NCI-H146 treated with DMSO at 0.1 percent for 48 hours (cell line): ENCODE results near the gene AMD1.
A peak's percentile ranks its signal among the peaks of the same experiment; 100 is the strongest.
"Not testable (repeated sequence)": the region's sequence is repeated elsewhere in the genome, so short reads cannot be mapped to it uniquely, and the experiment has no call there.

Experiments used
- DNase-seq: peaks from one replicate; lab custom pipeline; 2025; ENCODE audit not compliant: unreplicated experiment; lab: John Stamatoyannopoulos, UW

The AMD1 gene

DNA sequence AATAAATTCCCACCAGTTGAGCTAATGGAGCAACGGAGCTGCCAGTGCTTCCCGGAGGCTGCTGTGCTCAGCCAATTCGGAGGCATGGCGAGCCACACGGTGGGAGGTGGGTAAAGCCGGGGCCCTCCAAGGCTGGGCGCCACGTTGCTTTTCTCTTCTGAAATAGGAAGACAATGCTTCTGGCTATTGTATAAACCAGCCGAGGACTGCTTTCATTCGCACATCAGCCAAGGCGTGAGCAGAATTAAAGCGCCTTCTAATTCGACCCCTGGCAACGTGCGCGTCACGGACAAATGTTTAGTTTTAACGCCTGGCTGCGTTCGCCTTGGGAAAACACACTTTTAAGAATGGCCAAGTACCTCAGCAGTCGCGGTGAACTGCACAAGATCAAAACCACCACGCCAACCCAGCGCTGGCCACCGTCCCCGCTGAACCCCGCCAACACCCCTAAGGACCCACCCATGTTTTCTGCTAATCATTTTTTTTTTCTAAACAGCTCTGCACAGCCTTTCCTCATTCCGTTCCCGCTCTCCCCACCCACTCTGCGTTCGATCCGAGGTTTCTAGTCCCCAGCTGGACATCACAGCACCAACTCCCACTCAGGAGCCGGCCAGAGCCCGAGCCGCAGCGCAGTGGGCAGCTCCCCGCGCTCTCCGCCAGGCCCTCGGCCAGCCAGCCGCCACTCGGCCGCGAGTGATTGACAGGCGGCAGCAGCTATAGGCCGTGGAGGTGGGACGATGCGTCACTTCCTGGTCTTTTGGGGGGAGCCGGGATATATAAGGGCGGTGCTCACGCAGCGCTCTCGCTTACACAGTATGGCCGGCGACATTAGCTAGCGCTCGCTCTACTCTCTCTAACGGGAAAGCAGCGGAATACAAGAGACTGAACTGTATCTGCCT is at the start of gene AMD1:
Gene AMD1 (plus strand): TSS at position 805 of the 899 bp plus-strand sequence. CDS start 321 bp downstream, outside the sequence.
- DNase-seq: peak; percentile 93

DNA sequence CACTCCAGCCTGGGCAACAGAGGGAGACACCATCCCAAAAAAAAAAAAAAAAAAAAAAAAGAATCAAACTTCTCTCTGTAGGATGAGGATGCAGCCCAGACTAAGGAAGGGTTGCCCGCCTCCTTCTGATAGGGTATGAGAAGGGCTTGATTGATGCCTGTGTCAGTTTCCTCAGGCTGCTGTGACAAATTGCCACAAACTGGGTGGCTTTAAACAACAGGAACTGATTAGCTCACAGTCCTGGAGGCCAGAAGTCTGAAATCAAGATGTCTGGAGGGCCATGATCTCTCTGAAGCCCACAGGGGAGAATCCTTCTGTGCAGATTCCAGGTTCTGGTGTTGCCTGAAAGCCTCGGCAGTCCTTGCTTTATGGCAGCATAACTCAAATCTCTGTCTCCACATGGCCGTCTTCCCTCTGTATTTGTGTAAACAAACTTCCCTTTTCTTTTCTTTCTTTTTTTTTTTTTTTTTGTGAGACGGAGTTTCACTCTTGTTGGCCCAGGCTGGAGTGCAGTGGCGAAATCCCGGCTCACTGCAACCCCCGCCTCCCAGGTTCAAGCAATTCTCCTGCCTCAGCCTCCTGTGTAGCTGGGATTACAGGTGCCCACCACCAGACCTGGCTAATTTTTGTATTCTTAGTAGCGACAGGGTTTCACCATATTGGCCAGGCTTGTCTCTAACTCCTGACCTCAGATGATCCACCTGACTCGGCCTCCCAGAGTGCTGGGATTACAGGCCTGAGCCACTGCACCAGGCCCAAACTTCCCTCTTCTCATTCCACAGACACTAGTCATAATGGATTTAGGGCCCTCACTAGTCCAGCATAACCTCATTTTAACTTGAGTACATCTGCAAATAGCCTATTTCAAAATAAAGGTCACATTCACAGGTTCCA is 48.1 kb upstream of the AMD1 start:
- DNase-seq: no peak

DNA sequence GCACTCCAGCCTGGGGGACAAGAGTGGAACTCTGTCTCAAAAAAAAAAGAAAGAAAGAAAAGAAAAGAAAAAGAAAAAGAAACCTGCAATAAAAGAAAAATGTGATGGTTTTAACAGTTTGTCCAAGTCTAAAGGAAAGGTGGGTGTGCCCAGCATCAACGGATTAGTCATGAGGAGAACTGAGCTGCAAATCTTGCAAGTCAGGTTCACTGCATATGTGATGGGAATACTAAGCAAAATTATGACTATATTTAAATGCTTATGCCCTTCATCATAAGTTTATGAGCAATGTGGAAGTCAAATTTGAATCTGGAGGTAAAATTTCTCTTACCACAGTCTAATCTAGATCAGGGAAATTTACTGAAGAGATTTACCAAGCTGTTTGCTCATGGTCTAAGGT is 46.2 kb upstream of the AMD1 start:
- no peak for DNase-seq

DNA sequence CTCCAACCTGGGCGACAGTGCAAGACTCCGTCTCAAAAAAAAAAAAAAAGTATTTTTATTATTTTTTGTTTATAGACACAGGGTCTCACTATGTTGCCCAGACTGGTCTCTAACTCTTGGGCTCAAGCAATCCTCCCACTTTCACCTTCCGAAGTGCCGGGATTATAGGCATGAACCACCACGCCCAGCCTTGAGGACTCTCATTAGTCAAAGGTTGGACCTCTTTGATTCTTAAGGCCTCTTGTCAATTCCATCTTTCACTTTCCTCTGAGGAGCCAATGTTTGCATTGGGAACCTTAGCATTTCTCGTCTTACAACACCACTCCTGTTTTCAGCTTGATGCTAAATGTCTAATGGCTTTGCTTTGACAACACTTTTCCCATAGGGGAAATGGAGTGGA is 43.2 kb upstream of the AMD1 start:
- no peak for DNase-seq

DNA sequence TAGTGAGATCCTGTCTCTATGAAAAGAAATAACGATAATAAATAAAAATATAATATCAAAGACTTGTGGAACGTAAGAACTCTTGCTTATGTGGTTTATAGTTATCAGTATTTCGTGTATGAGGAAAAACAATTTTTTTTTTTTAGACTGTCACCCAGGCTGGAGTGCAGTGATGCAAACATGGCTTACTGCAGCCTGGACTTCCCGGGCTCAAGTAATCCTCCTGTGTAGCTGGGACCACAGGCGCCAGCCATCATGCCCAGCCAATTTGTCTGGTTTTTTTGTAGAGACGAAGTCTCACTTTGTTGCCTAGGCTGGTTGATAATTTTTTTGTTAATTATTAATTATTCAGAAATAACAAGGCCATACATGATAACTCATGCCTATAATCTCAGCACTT is 40.8 kb upstream of the AMD1 start:
- DNase-seq: no peak

DNA sequence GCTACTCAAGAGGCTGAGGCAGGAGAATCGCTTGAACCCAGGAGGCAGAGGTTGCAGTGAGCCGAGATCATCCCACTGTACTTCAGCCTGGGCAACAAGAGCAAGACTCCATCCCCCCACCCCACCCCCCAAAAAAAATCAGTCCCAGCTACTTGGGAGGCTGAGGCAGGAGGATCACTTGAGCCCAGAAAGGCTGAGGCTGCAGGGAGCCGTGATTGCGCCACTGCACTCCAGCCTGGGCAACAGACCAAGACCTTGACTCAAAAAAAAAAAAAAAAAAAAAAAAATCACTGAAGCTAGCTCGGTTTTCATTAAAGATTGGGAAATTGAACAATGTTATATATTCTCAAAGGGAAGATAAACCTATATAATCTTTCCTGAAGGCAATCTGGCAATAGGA is 38.8 kb upstream of the AMD1 start:
- DNase-seq: not testable (repeated sequence)

DNA sequence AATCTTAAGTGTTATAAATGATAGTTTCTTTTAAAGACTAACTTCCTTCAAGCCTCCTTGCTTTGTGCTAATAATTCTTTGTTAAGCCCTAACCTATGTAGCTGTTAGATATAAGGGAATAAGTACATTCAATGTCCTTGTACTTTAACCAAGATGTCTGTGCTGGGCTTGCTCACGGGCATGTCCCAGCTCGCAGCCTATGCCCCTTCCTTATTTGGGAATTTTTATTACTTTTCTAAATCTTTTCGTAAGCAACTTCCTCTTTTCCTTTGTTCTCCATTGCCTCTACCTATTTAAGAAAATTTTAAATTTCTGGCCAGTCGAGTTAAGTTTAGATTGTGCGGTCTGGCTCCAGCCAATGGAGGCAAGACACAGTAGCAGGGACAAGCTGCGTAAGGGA is 33.3 kb upstream of the AMD1 start:
- DNase-seq: no peak

DNA sequence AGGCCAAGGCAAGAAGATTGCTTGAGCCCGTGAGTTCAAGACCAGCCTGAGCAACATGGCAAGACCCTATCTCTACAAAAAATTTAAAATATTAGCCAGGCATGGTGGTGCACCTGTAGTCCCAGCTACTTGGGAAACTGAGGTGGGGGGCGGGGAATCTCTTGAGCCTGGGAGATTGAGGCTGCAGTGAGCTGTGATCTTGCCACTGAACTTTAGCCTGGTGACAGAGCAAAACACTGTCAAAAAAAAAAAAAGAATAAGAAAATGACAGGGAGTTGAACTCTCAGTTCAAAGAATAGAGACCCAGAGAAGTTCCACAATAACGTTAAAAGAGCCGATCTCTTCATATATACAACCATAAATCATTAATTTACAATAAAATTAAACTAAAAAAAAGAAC is 24.8 kb upstream of the AMD1 start:
- DNase-seq: no peak

DNA sequence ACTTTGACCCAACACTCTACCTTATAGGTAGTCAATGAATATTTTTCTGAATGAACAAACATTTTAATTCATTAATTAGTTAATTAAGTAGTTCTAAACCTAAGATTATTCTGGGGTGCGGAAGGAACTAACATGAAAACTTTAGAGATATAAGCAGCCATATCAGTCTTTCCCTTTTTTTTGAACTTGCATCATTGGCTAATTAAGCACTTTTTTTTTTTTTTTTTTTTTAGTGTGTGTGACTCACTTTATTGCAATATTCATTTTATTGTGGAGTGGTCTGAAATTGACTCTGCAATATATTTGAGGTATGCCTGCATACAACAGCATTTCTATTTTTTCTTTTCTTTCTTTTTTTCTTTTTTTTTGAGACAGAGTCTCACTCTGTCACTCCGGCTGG is 21.8 kb upstream of the AMD1 start:
- DNase-seq: no peak

DNA sequence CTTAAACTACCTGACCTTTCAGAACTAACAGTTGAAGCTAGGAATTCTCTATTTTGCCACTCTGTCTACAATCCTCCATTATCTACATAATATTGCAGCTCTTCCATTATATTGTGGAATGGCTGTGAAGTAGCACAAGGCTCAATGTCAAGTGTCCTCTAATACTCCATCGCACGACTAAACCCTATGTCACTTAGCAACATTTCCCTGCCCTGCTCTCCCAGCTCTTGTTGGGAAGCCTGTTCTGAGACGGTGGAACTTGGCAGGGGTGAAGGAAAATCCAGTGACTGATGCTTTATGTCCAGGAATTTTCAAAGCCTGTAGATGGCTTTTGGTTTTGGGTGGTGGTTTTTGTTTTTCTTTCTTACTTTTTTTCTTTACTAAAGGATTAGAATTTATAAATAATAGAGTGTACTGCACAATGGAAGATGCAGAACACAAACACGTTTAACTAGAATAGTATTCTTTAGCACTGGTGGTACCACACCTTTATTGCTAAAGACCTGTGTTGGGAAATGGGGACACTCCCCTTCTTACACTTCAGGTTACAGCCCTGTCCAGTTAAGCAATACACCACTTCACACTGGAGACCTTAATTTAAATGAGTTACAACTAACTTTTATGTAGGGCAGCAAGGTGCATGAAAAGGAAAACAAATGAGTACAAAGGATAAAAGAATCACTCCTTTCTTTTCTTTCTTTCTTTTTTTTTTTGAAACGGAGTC is 20.7 kb upstream of the AMD1 start:
- DNase-seq: no peak

DNA sequence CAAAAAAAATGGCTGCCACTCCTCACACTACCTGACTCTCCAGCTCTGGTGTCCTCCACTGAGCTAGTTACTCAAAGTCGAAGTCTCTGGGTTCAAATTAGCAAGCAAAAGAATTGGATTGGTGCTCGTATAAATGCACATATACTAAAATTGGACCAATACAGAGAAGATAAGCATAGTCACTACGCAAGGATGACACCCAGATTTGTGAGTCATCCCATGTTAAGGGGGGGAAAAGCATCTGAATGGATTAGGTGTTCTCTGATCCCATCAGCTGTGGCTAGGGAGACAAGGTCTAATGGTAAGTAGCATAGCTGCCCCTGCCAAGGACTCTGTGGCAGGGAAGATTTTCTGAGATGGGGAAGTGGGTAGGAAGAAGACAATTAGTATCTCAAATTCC is 18.3 kb upstream of the AMD1 start:
- DNase-seq: no peak

DNA sequence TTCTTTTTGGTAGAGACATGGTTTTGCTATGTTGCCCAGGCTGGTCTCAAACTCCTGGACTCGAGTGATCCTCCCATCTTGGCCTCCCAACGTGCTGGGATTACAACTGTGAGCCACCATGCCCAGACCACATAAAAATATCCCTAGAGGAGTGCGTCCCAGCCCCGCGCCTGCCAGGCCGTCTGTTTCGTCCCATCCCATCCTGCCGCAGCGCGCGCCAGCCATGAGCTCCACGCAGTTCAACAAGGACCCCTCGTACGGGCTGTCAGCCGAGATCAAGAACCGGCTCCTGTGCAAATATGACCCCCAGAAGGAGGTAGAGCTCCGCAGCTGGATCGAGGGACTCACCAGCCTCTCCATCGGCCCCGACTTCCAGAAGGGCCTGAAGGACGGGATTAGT is 16.6 kb upstream of the AMD1 start:
- DNase-seq: no peak

DNA sequence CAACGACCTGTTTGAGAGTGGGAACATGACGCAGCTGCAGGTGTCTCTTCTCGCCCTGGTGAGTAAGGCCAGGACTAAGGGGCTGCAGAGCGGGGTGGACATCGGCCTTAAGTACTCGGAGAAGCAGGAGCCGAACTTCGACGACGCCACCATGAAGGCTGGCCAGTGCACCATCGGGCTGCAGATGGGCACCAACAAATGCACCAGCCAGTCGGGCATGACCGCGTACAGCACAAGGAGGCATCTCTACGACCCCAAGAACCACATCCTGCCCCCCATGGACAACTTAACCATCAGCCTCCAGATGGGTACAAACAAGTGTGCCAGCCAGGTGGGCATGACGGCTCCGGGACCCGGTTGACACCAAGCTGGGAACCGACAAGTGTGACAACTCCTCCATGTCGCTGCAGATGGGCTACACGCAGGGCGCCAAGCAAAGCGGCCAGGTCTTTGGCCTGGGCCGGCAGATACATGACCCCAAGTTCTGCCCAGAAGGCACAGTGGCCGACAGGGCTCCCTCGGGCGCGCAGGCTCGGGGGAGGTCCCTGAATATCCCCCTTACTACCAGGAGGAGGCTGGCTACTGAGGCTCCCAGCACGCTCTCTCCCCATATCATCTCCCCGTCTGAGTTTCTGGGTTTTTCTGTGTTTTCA is 15.9 kb upstream of the AMD1 start:
- DNase-seq: no peak

DNA sequence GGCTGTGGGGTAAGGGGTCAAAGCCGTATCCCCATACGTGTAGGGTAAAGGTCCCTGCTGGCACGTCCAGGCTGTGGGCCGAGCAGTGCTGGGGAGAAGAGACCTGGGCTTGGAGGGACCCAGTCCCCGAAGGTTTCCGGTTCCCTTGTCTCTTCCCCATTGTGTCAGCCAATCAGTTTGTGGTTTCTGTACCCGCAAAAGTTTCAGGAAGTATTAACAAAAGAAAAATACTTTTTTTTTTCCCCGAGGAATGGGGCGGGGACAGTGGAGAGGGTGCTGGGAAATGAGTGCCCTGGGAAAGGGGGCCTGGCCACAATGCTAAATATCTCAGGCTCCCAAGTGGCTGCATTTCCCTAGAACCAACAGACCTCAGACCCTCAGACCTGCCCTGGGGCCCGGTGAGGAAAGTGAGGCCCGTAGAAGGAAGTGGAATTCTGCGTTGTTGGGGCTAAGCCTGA is 15.2 kb upstream of the AMD1 start:
- no peak for DNase-seq

DNA sequence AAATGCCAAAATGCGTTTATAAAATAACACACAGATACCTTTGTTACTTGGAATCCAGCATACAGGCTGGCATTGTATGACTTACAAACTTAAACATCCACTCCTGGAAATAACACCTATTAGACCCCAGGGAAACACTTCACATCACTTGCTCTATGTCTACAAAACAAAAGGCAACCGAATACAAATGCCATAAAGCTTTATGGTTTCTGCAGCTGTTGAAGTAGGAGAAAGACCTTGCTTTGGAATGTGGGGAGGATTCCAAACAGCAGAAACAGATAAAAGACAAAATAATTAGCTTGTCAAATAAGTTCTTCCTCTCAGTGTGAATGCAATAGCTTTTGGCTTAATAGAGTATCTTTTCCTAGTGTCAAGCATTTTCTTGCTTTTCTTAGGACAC is 9.8 kb upstream of the AMD1 start:
- no peak for DNase-seq

DNA sequence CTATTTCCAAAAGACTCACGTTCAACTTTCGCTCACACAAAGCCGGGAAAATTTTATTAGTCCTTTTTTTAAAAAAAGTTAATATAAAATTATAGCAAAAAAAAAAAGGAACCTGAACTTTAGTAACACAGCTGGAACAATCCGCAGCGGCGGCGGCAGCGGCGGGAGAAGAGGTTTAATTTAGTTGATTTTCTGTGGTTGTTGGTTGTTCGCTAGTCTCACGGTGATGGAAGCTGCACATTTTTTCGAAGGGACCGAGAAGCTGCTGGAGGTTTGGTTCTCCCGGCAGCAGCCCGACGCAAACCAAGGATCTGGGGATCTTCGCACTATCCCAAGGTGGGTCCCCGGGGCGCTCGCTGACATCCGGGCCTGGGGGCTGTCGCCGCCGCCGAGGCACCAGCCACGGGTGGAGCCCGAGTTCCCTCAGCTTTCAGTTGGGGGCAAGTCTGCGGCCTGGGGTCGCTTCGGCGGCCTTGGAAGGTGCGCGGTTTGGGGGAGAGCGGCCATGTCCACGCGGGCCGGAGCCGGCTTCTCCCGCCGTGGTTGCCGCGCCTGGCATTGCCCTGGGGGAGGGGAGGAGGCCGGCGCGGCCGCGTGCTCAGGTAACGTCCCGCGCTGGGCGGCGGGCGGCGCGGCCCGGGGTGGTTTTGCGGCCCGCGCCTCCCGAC is 429 bp downstream of the AMD1 start:
- DNase-seq: no peak

DNA sequence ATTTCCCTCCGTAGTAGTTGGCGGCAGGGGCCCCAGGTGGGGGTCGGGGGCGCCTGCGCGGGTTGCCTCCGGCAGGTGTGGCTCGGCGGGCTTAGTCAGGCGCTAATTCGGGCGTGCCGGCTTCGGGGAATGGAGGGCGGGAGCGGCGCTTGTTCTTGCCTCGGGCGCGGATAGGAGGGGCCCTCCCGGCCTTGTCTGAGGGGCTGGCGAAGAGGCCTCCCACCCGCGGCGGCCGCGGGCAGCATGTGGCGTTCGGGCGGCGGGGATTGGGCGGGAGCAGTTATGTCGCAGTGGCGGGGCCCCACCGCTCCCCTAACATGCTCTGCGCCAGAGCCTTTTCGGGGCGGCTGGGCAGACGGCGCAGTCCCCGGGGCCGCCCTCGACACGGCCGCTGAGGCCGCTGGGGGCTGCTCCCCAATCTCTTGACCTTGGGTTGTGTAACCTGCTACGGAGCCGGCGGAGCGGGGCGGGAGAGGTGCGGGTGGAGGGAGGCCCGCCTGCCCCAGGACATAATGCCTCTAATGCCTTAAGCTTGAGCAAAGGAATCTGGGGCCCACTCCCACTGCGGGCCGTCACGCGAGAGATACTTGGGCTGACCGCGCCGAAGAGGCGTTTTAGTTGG is 1.1 kb downstream of the AMD1 start:
- DNase-seq: peak; percentile 58

DNA sequence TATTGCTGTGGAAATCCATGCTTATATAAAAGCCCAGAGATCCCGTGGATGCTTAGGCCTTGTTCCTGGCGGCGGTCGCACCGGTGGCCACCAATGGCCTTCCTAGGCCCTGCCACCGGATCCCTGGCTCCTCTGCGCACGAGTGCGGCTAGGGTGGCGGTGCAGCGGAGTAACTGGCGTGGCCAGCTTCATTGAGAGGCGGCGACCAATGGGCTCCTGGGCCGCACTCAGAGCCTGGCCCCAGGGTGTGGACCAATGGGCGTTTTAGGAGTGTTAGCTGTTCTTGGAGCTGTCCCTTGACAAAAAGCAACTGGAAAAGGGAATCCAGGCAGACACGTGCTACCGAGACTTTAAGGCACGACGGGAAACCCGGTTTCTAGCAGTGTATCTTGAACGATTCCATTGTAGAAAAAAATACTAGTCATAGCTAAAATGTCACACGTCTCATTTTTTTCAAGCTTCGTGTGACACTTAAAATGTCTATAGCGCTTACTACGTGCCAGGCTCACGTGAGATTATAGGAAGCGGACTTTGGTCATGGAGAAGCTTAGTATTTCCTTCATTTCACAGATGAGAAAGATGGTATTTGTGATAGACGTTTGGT is 1.7 kb downstream of the AMD1 start:
- DNase-seq: peak; percentile 70

DNA sequence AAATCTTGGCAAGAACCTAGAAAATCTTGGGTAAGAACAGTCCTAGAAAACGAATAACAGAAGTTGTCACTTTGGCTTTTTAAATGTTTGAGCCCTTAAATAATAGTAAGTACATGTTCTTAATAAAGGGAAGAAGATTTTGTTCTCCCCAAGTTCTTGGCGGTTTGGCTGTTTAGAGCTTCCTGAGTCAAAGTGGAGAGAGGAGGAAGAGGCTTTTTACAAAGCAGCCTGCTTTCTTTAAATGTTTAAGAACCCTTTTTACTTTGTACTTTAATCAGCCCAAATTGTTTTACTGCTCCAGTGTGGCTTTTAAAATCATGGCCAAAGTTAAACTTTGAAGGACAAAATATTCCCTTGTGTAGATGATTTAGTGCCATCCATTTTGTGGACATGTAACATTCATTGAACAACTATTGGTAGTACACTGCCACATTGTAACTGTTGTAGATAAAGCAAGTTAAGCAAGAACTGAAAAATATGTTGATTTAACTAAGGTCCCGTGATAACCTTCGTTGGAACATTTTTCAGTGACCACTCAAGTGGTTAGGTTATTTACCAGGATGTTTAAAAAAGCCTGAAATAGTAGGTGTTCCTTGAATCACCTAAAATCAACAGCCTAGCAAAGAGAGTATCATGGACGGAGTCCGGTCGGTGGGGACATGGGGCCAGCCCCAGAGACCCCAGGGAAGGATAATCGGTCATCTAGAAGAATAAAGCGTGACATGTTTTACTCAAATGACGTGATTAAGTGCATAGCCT is 2.4 kb downstream of the AMD1 start:
- no peak for DNase-seq
